Measurements from ENCODE around the gene CYP4A22.
A peak's percentile ranks its signal among the peaks of the same experiment; 100 is the strongest.
"Not testable (repeated sequence)": the region's sequence is repeated elsewhere in the genome, so short reads cannot be mapped to it uniquely, and the experiment has no call there.

The CYP4A22 gene

GRCh38 chr1:47157957-47158356 lies 20.7 kb downstream of the CYP4A22 start:
- DNase-seq (ENCODE audit: low read depth), result not testable (repeated sequence)

- no peak for DNase-seq (ENCODE audit: low read depth)
Observed at GRCh38 chr1:47160716-47161115, 23.5 kb downstream of the CYP4A22 start.

GRCh38 chr1:47161298-47162040 lies 24.2 kb downstream of the CYP4A22 start:
- DNase-seq (ENCODE audit: low read depth), result no peak

GRCh38 chr1:47164552-47164951 lies 27.3 kb downstream of the CYP4A22 start:
- no peak for DNase-seq (ENCODE audit: low read depth)

- no peak for DNase-seq (ENCODE audit: low read depth)
Observed at GRCh38 chr1:47172782-47173181, 35.5 kb downstream of the CYP4A22 start.

- no peak for DNase-seq (ENCODE audit: low read depth)
Observed at GRCh38 chr1:47174656-47175020, 37.4 kb downstream of the CYP4A22 start.

- peak; percentile 12 for DNase-seq (ENCODE audit: low read depth)
Observed at GRCh38 chr1:47175227-47175934, 38.1 kb downstream of the CYP4A22 start.

- no peak for DNase-seq (ENCODE audit: low read depth)
Observed at GRCh38 chr1:47178020-47178419, 40.8 kb downstream of the CYP4A22 start.

GRCh38 chr1:47178654-47179016 lies 41.4 kb downstream of the CYP4A22 start:
- DNase-seq (ENCODE audit: low read depth), result no peak

GRCh38 chr1:47179017-47179987 lies 42.1 kb downstream of the CYP4A22 start:
- peak; percentile 76 for DNase-seq (ENCODE audit: low read depth)

GRCh38 chr1:47179988-47180563 lies 42.8 kb downstream of the CYP4A22 start:
- DNase-seq (ENCODE audit: low read depth), result no peak

GRCh38 chr1:47180603-47181094 lies 43.4 kb downstream of the CYP4A22 start:
- no peak for DNase-seq (ENCODE audit: low read depth)

GRCh38 chr1:47181095-47181954 lies 44.1 kb downstream of the CYP4A22 start:
- DNase-seq (ENCODE audit: low read depth), result no peak

GRCh38 chr1:47181955-47182675 lies 44.9 kb downstream of the CYP4A22 start:
- DNase-seq (ENCODE audit: low read depth), result no peak

- no peak for DNase-seq (ENCODE audit: low read depth)
Observed at GRCh38 chr1:47182676-47183235, 45.5 kb downstream of the CYP4A22 start.

GRCh38 chr1:47183308-47184089 lies 46.3 kb downstream of the CYP4A22 start:
- DNase-seq (ENCODE audit: low read depth), result no peak

- no peak for DNase-seq (ENCODE audit: low read depth)
Observed at GRCh38 chr1:47184090-47184821, 47.0 kb downstream of the CYP4A22 start.
